ENCODE measurements around the gene HIVEP1.

GRCh38 chr6:12011276-12012037 is 655 bp upstream of the HIVEP1 start:
- TF ChIP-seq SP1 (IDR thresholded peaks at IDR 0.05) (no peak), FOXM1 (IDR thresholded peaks at IDR 0.05; ENCODE audit: borderline replicate concordance) (no peak), HDGF (IDR thresholded peaks at IDR 0.05; ENCODE audit: borderline replicate concordance) (no peak), TARDBP (IDR thresholded peaks at IDR 0.05) (no peak), PKNOX1 (IDR thresholded peaks at IDR 0.05) (no peak), ELF4 (IDR thresholded peaks at IDR 0.05) (no peak), FOXA1 (IDR thresholded peaks at IDR 0.05) (no peak), L3MBTL2 (conservative IDR thresholded peaks at IDR 0.05) (no peak), BHLHE40 (IDR thresholded peaks at IDR 0.05; ENCODE audit: borderline replicate concordance) (no peak), NFRKB (IDR thresholded peaks at IDR 0.05) (no peak), LEF1 (IDR thresholded peaks at IDR 0.05; ENCODE audit: borderline replicate concordance) (no peak), ARNT (IDR thresholded peaks at IDR 0.05) (no peak), ZNF384 (IDR thresholded peaks at IDR 0.05) (no peak), FOXK2 (IDR thresholded peaks at IDR 0.05) (no peak)
